CD14-positive monocyte (primary cell): ENCODE data around the gene FCGR2B. TPM values are rescaled to one million over a fixed set of nuclear protein-coding genes. Genes with fewer than 3 reads are reported as not detected.
A peak's percentile ranks its signal among the peaks of the same experiment; 100 is the strongest.
"Not testable (repeated sequence)": the region's sequence is repeated elsewhere in the genome, so short reads cannot be mapped to it uniquely, and the experiment has no call there.

Experiments used
- DNase-seq, 3 donors: peaks; one replicate each; pipeline ENCODE4 v3.0.0-alpha.2; 2011 to 2022
- H2AFZ ChIP-seq: 2 replicates; pipeline ENCODE4 v1.6.0; 2012; ENCODE audit warnings: mild to moderate bottlenecking, low read depth, low read length, inconsistent platforms; ENCODE audit not compliant: insufficient read depth, poor library complexity, severe bottlenecking
- H3K27ac ChIP-seq, 2 donors: 1 replicate in 1 of 2; 2 replicates in 1 of 2; pipeline ENCODE4 v1.5.1; 2012 to 2013; ENCODE audit warnings: low read length in 2 of 2, control low read depth in 1 of 2, inconsistent platforms in 1 of 2, low read depth in 1 of 2, mild to moderate bottlenecking in 1 of 2
- H3K27me3 ChIP-seq, 2 donors: one replicate each; pipeline versions ENCODE4 v1.6.0 to v1.6.1; 2011 to 2013; ENCODE audit warnings: low read length in 2 of 2; ENCODE audit not compliant: control insufficient read depth in 2 of 2, insufficient read depth in 2 of 2
- H3K36me3 ChIP-seq, 2 donors: replicated peaks in 1 of 2; 1 replicate in 1 of 2; 2 replicates in 1 of 2; pipeline versions ENCODE4 v1.5.1 to v1.6.1; 2012 to 2013; ENCODE audit warnings: low read length in 2 of 2, control low read depth in 1 of 2, inconsistent platforms in 1 of 2, mild to moderate bottlenecking in 1 of 2; ENCODE audit not compliant: insufficient read depth in 2 of 2, control insufficient read depth in 1 of 2
- H3K4me1 ChIP-seq, 2 donors: 1 replicate in 1 of 2; 2 replicates in 1 of 2; pipeline versions ENCODE4 v1.5.1 to v1.6.1; 2012 to 2013; ENCODE audit warnings: low read length in 2 of 2, control low read depth in 1 of 2, inconsistent platforms in 1 of 2, mild to moderate bottlenecking in 1 of 2, moderate library complexity in 1 of 2; ENCODE audit not compliant: insufficient read depth in 2 of 2, control insufficient read depth in 1 of 2
- H3K4me2 ChIP-seq: replicated peaks from 2 replicates; pipeline ENCODE3; 2012; ENCODE audit warnings: low read length, moderate library complexity, mild to moderate bottlenecking; ENCODE audit not compliant: poor library complexity, severe bottlenecking; ENCODE audit errors: extremely low read depth
- H3K4me3 ChIP-seq, 3 experiments: fragments of 200-600 bp in 1 of 3; sonication (generic) in 1 of 3; replicated peaks in 1 of 3; 1 replicate in 2 of 3; 2 replicates in 1 of 3; pipeline ENCODE4 v1.5.1; 2011 to 2013; ENCODE audit warnings: low read length in 3 of 3, mild to moderate bottlenecking in 3 of 3, control low read depth in 2 of 3, low read depth in 2 of 3, inconsistent platforms in 1 of 3, moderate library complexity in 1 of 3
- H3K79me2 ChIP-seq: 2 replicates; pipeline ENCODE4 v1.6.0; 2012; ENCODE audit warnings: mild to moderate bottlenecking, control low read depth, inconsistent platforms, low read length, moderate library complexity; ENCODE audit not compliant: insufficient read depth
- H3K9ac ChIP-seq: 2 replicates; pipeline ENCODE4 v1.6.0; 2017; ENCODE audit warnings: low read length, mild to moderate bottlenecking; ENCODE audit not compliant: insufficient read depth, poor library complexity, severe bottlenecking
- H3K9me3 ChIP-seq, 2 donors: replicated peaks in 1 of 2; 1 replicate in 1 of 2; 2 replicates in 1 of 2; pipeline versions ENCODE4 v1.5.1 to v1.6.1; 2012 to 2013; ENCODE audit warnings: low read length in 2 of 2, control low read depth in 1 of 2; ENCODE audit not compliant: control insufficient read depth in 1 of 2, insufficient read depth in 1 of 2
- H4K20me1 ChIP-seq: 2 replicates; pipeline ENCODE4 v1.6.0; 2012; ENCODE audit warnings: mild to moderate bottlenecking, low read length, control low read depth, moderate library complexity; ENCODE audit not compliant: insufficient read depth
- H3K27ac Mint-ChIP-seq, 7 donors: one replicate each; pipeline ENCODE4 v1.8.0; 2020; ENCODE audit warnings: mild to moderate bottlenecking in 7 of 7, mixed read lengths in 7 of 7, moderate library complexity in 6 of 7, inconsistent platforms in 2 of 7
- H3K27me3 Mint-ChIP-seq, 3 donors: one replicate each; pipeline ENCODE4 v1.8.0; 2021 to 2022; ENCODE audit warnings: low read depth in 3 of 3, mild to moderate bottlenecking in 3 of 3, mixed read lengths in 3 of 3, moderate library complexity in 3 of 3, inconsistent platforms in 1 of 3
- H3K36me3 Mint-ChIP-seq, 2 donors: one replicate each; pipeline ENCODE4 v1.8.0; 2020; ENCODE audit warnings: mixed read lengths in 2 of 2, inconsistent platforms in 1 of 2, mild to moderate bottlenecking in 1 of 2
- H3K4me1 Mint-ChIP-seq: one replicate; pipeline ENCODE4 v1.8.0; 2020; ENCODE audit warnings: mild to moderate bottlenecking, mixed read lengths
- H3K4me3 Mint-ChIP-seq, 2 donors: one replicate each; pipeline ENCODE4 v1.8.0; 2020; ENCODE audit warnings: mild to moderate bottlenecking in 2 of 2, mixed read lengths in 2 of 2, moderate library complexity in 1 of 2
- H3K9me3 Mint-ChIP-seq, 7 donors: one replicate each; pipeline ENCODE4 v1.8.0; 2020 to 2022; ENCODE audit warnings: mixed read lengths in 7 of 7, mild to moderate bottlenecking in 6 of 7, moderate library complexity in 6 of 7, inconsistent platforms in 2 of 7
- WGBS: methylation state at CpG from one replicate; pipeline ENCODE4 v1.1.5; 2013; ENCODE audit warnings: missing lambda C conversion rate; ENCODE audit not compliant: insufficient coverage; 5-methylcytosine and 5-hydroxymethylcytosine counted together
- intact Hi-C, 2 donors: fragments of 100-400 bp; cut with micrococcal nuclease; formaldehyde crosslinking; loops; one replicate each; pipeline versions ENCODE4 v1.15.0 to v1.15.1; 2023
- polyA plus RNA-seq, 3 donors: library from polyadenylated mRNA; depleted of rRNA in 1 of 3; unstranded in 2 of 3; stranded (reverse) in 1 of 3; fragments of 300-500 nt in 2 of 3; fragments of >200 nt in 1 of 3; fragmentation: Illumina TruSeq in 2 of 3; gene quantifications; 1 replicate in 2 of 3; 2 replicates in 1 of 3; pipeline ENCODE4 v1.2.3, GENCODE V29; 2012 to 2021
- TF ChIP-seq, protein P1 (sequence below): fragments of 200-600 bp; IDR thresholded peaks from one replicate; pipeline ENCODE4 v1.8.0; 2022; ENCODE audit warnings: antibody characterized with exemption, mild to moderate bottlenecking

The FCGR2B gene
- polyA plus RNA-seq, 3 donors, result 12.1 to 41.5 (median 24.9) TPM

DNA sequence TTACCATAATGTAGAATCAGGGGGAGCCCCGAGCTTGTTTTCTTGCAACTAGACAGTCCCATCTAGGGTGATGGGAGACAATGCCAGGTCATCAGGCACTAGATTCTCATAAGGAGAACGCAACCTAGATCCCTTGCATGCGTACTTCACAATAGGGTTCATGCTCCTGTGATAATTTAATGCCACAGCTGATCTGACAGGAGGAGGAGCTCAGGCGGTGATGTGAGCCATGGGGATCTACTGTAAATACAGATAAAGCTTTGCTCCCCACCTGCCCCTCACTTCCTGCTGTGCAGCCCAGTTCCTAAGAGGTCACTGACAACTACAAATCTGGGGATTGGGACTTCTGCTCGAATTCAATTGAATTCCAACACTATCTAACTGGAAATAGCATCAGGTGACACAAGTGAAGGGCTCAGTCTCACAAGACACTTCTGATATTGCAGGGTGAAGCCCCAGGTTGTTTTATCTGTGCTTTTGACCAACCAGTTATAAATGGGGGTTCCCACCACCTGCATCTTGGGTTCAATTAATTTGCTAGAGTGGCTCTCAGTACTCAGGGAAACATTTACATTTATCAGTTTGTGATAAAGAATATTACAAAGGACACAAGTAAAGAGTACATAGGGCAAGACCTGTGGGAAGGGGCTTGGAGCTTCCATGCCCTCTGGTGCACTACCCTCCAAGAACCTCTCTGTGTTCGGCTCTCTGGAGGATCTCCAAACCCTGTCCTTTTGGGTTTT is 24.5 kb upstream of the FCGR2B start:
- H3K9me3 ChIP-seq, DNase-seq, H3K36me3 Mint-ChIP-seq, intact Hi-C loops, H3K4me3 ChIP-seq, H3K36me3 ChIP-seq, H2AFZ ChIP-seq, H4K20me1 ChIP-seq, H3K27me3 Mint-ChIP-seq, H3K79me2 ChIP-seq, H3K27me3 ChIP-seq, H3K9ac ChIP-seq, H3K4me2 ChIP-seq, H3K9me3 Mint-ChIP-seq, H3K27ac ChIP-seq, H3K4me3 Mint-ChIP-seq: not testable (repeated sequence)
- Mint-ChIP-seq H3K27ac (peak overlapping the region in 1 of 7 donors; percentile 35), H3K4me1 (peaks cover 35% of the 10 kb centered on the region)
- peaks cover 33 to 43% of the 10 kb centered on the region in 2 donors for H3K4me1 ChIP-seq
- WGBS, result no CpG with 5 or more reads among the region's 6 CpGs

GRCh38 chr1:161639203-161639602 is 23.7 kb upstream of the FCGR2B start:
- H3K4me1 ChIP-seq, result peaks cover 39 to 51% of the 10 kb centered on the region in 2 donors
- DNase-seq, H3K27ac Mint-ChIP-seq, H3K4me3 ChIP-seq, H3K9me3 ChIP-seq, H3K9me3 Mint-ChIP-seq, intact Hi-C loops, H3K4me3 Mint-ChIP-seq, H3K27me3 Mint-ChIP-seq, H2AFZ ChIP-seq, H3K9ac ChIP-seq, H4K20me1 ChIP-seq, H3K36me3 Mint-ChIP-seq, H3K27me3 ChIP-seq, H3K27ac ChIP-seq, H3K79me2 ChIP-seq, H3K36me3 ChIP-seq, H3K4me2 ChIP-seq: not testable (repeated sequence)
- WGBS, result no CpG with 5 or more reads among the region's 2 CpGs
- H3K4me1 Mint-ChIP-seq, result peaks cover 38% of the 10 kb centered on the region

DNA sequence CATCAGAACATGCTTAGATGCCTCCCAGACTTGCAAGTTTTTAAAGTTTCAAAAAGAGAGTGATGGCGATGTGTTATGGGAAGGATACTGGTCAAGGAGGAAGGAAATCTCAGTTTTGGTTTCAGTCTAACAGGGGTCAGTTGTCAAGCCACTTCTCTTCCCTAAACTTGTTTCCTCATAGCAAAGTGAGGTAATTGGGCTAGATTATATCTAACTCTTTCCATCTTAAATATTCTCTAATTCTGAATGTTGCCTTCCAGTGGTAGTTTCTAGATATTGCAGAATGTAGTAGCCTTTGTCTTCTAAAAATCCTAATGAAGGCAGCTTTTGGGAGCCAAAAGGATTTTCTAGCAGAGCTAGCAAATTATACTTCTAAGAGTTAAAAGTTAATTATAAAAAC is 20.2 kb upstream of the FCGR2B start:
- peak overlapping the region in 1 of 3 experiments; percentile 42 for H3K4me3 ChIP-seq
- peaks cover 36 to 46% of the 10 kb centered on the region in 2 donors for H3K4me1 ChIP-seq
- H3K36me3 ChIP-seq, H3K36me3 Mint-ChIP-seq, H3K27me3 Mint-ChIP-seq, H3K9ac ChIP-seq, intact Hi-C loops, H4K20me1 ChIP-seq, H3K9me3 Mint-ChIP-seq, H3K4me2 ChIP-seq, H3K27me3 ChIP-seq, H2AFZ ChIP-seq, H3K9me3 ChIP-seq, H3K79me2 ChIP-seq, H3K4me3 Mint-ChIP-seq: not testable (repeated sequence)
- Mint-ChIP-seq H3K27ac (peak overlapping the region; percentile 85 to 96 (median 90)), H3K4me1 (peaks cover 31% of the 10 kb centered on the region)
- peak; percentile 78 to 88 (median 86) for DNase-seq
- TF ChIP-seq, protein P1, sequence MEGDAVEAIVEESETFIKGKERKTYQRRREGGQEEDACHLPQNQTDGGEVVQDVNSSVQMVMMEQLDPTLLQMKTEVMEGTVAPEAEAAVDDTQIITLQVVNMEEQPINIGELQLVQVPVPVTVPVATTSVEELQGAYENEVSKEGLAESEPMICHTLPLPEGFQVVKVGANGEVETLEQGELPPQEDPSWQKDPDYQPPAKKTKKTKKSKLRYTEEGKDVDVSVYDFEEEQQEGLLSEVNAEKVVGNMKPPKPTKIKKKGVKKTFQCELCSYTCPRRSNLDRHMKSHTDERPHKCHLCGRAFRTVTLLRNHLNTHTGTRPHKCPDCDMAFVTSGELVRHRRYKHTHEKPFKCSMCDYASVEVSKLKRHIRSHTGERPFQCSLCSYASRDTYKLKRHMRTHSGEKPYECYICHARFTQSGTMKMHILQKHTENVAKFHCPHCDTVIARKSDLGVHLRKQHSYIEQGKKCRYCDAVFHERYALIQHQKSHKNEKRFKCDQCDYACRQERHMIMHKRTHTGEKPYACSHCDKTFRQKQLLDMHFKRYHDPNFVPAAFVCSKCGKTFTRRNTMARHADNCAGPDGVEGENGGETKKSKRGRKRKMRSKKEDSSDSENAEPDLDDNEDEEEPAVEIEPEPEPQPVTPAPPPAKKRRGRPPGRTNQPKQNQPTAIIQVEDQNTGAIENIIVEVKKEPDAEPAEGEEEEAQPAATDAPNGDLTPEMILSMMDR, result peak; percentile 42
- peak overlapping the region in 1 of 2 donors; percentile 78 for H3K27ac ChIP-seq
- no CpG with 5 or more reads among the region's 1 CpG for WGBS
